Esophagus squamous epithelium (tissue), 4 donors: Measurements from ENCODE around the gene FST.

Experiments used
- POLR2A ChIP-seq, 4 donors: fragments of 450-650 bp; IDR thresholded peaks; one replicate each; pipeline ENCODE4 v1.6.1; 2017; ENCODE audit warnings: antibody characterized with exemption in 4 of 4, mild to moderate bottlenecking in 4 of 4, moderate library complexity in 3 of 4
- TF ChIP-seq, protein P1 (sequence below), 6 experiments: fragments of 450-650 bp in 4 of 6; fragments of 200-600 bp in 2 of 6; sonication (generic) in 2 of 6; IDR thresholded peaks; one replicate each; pipeline ENCODE4 v1.5.1; 2016 to 2019; ENCODE audit warnings: antibody characterized with exemption in 6 of 6, mild to moderate bottlenecking in 4 of 6, moderate library complexity in 4 of 6

DNA sequence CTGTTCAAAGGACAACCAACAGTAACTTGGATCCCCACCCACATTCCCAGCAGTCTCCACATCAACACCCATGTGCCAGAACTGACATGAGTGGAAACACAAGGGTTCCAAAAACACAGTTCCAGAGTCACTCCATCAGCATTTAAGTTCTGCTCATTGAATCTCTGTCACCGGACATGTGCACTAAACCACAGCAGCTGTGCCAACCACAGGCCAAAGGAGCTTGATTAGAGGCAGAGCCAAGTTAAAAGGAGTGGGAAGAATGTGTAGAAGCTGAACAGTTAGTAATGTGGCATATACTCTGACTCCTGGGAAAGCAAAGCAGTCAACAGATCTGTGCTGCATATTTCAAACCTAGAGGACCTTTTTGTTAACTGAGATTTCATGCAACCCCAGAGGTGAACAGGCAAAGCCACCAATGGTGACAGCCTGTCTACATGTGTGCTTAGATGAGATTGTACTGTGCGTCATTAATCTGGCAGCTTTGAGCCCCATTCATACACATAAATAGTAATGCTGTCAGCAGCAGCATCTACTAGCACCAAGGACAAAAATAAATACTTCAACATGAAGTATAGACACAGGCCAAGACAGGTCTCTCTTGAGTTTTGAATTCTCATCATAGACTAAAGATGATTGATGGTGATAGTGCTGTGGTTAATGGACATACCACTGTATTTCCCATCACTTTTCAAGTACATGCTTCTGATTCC is 16.4 kb upstream of the FST start:
- TF ChIP-seq, protein P1, sequence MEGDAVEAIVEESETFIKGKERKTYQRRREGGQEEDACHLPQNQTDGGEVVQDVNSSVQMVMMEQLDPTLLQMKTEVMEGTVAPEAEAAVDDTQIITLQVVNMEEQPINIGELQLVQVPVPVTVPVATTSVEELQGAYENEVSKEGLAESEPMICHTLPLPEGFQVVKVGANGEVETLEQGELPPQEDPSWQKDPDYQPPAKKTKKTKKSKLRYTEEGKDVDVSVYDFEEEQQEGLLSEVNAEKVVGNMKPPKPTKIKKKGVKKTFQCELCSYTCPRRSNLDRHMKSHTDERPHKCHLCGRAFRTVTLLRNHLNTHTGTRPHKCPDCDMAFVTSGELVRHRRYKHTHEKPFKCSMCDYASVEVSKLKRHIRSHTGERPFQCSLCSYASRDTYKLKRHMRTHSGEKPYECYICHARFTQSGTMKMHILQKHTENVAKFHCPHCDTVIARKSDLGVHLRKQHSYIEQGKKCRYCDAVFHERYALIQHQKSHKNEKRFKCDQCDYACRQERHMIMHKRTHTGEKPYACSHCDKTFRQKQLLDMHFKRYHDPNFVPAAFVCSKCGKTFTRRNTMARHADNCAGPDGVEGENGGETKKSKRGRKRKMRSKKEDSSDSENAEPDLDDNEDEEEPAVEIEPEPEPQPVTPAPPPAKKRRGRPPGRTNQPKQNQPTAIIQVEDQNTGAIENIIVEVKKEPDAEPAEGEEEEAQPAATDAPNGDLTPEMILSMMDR (IDR thresholded peaks at IDR 0.05): no peak
- no peak for TF ChIP-seq POLR2A (IDR thresholded peaks at IDR 0.05)
